H9 (cell line): Measurements from ENCODE around the gene LEKR1. TPM values are rescaled to one million over a fixed set of nuclear protein-coding genes. Genes with fewer than 3 reads are reported as not detected.

Experiments
- DNase-seq: peaks from one replicate; pipeline ENCODE4 v3.0.0-alpha.2; 2017
- H2AFZ ChIP-seq: one replicate; pipeline ENCODE4 v1.6.1; 2013; ENCODE audit warnings: mild to moderate bottlenecking, low read length, control low read depth, moderate library complexity
- H2AK5ac ChIP-seq: 2 replicates; pipeline ENCODE4 v1.6.1; 2013; ENCODE audit warnings: low read length, control low read depth, mixed read lengths; ENCODE audit not compliant: insufficient read length
- H2BK120ac ChIP-seq: one replicate; pipeline ENCODE4 v1.6.1; 2013; ENCODE audit warnings: low read depth, mild to moderate bottlenecking, low read length, control low read depth, inconsistent platforms; ENCODE audit not compliant: poor library complexity, severe bottlenecking
- H2BK12ac ChIP-seq: 2 replicates; pipeline ENCODE4 v1.6.1; 2013; ENCODE audit warnings: low read length, control low read depth, mixed read lengths, low read depth; ENCODE audit not compliant: insufficient read length
- H2BK15ac ChIP-seq: 2 replicates; pipeline ENCODE4 v1.6.1; 2013; ENCODE audit warnings: low read depth, low read length, control low read depth
- H2BK20ac ChIP-seq: one replicate; pipeline ENCODE4 v1.6.1; 2013; ENCODE audit warnings: low read depth, mild to moderate bottlenecking, low read length, control low read depth, inconsistent platforms; ENCODE audit not compliant: poor library complexity, severe bottlenecking
- H2BK5ac ChIP-seq: 2 replicates; pipeline ENCODE4 v1.6.1; 2013; ENCODE audit warnings: low read length, control low read depth, mixed read lengths; ENCODE audit not compliant: insufficient read length
- H3K14ac ChIP-seq: 2 replicates; pipeline ENCODE4 v1.6.1; 2013; ENCODE audit warnings: low read length, control low read depth; ENCODE audit not compliant: insufficient read depth
- H3K18ac ChIP-seq: 2 replicates; pipeline ENCODE4 v1.6.1; 2013; ENCODE audit warnings: low read depth, mild to moderate bottlenecking, mixed read lengths, low read length, control low read depth; ENCODE audit not compliant: insufficient read length
- H3K23ac ChIP-seq: 2 replicates; pipeline ENCODE4 v1.6.1; 2013; ENCODE audit warnings: low read length, control low read depth, mixed read lengths, low read depth; ENCODE audit not compliant: insufficient read length
- H3K23me2 ChIP-seq: 2 replicates; pipeline ENCODE4 v1.6.1; 2013; ENCODE audit warnings: low read depth, mild to moderate bottlenecking, mixed read lengths, low read length, control low read depth; ENCODE audit not compliant: insufficient read length, poor library complexity, severe bottlenecking
- H3K27ac ChIP-seq: 2 replicates; pipeline ENCODE4 v1.5.1; 2013; ENCODE audit warnings: low read length, control low read depth, mixed read lengths, low read depth; ENCODE audit not compliant: insufficient read length
- H3K27me3 ChIP-seq: 2 replicates; pipeline ENCODE4 v1.6.1; 2013; ENCODE audit warnings: low read length, control low read depth, inconsistent platforms; ENCODE audit not compliant: insufficient read depth
- H3K4ac ChIP-seq: 2 replicates; pipeline ENCODE4 v1.6.1; 2013; ENCODE audit warnings: low read depth, mild to moderate bottlenecking, control low read depth, inconsistent platforms, low read length, moderate library complexity
- H3K4me1 ChIP-seq: 2 replicates; pipeline ENCODE4 v1.6.1; 2013; ENCODE audit warnings: low read length, control low read depth, inconsistent platforms; ENCODE audit not compliant: insufficient read depth
- H3K4me2 ChIP-seq: 2 replicates; pipeline ENCODE4 v1.6.1; 2013; ENCODE audit warnings: low read length, control low read depth, mixed read lengths; ENCODE audit not compliant: insufficient read length, insufficient read depth
- H3K56ac ChIP-seq: 2 replicates; pipeline ENCODE4 v1.6.1; 2013; ENCODE audit warnings: low read depth, mild to moderate bottlenecking, mixed read lengths, low read length, control low read depth; ENCODE audit not compliant: insufficient read length
- H3K79me1 ChIP-seq: 2 replicates; pipeline ENCODE4 v1.6.1; 2013; ENCODE audit warnings: low read depth, mild to moderate bottlenecking, moderate library complexity, low read length, control low read depth, inconsistent platforms; ENCODE audit not compliant: insufficient read depth, poor library complexity, severe bottlenecking
- H3K79me2 ChIP-seq: 2 replicates; pipeline ENCODE4 v1.6.1; 2013; ENCODE audit warnings: low read length, control low read depth, inconsistent platforms; ENCODE audit not compliant: insufficient read depth
- H3K9ac ChIP-seq: 2 replicates; pipeline ENCODE4 v1.6.1; 2013; ENCODE audit warnings: low read length, control low read depth, mixed read lengths; ENCODE audit not compliant: insufficient read length; ENCODE audit errors: extremely low read depth
- H3K9me3 ChIP-seq: one replicate; pipeline ENCODE4 v1.6.1; 2013; ENCODE audit warnings: low read depth, low read length, inconsistent platforms; ENCODE audit not compliant: control insufficient read depth
- H3T11ph ChIP-seq: one replicate; pipeline ENCODE4 v1.6.1; 2013; ENCODE audit warnings: mild to moderate bottlenecking, low read length, control low read depth, inconsistent platforms
- H4K20me1 ChIP-seq: one replicate; pipeline ENCODE4 v1.6.1; 2013; ENCODE audit not compliant: control insufficient read depth, insufficient read length, insufficient read depth
- H4K5ac ChIP-seq: 2 replicates; pipeline ENCODE4 v1.6.1; 2013; ENCODE audit warnings: low read depth, mild to moderate bottlenecking, mixed read lengths, low read length, control low read depth; ENCODE audit not compliant: insufficient read length
- H4K8ac ChIP-seq: replicated peaks from 2 replicates; pipeline ENCODE4 v1.6.1; 2013; ENCODE audit warnings: low read length, control low read depth, mixed read lengths, low read depth; ENCODE audit not compliant: insufficient read length
- H4K91ac ChIP-seq: 2 replicates; pipeline ENCODE4 v1.6.1; 2013; ENCODE audit warnings: low read depth, mild to moderate bottlenecking, moderate library complexity, mixed read lengths, low read length, control low read depth; ENCODE audit not compliant: insufficient read length
- H3K27ac Mint-ChIP-seq, 3 experiments: 2 replicates in 2 of 3; 3 replicates in 1 of 3; pipeline ENCODE4 v1.8.0; 2020 to 2021; ENCODE audit warnings: mixed read lengths in 3 of 3, mild to moderate bottlenecking in 1 of 3, moderate library complexity in 1 of 3
- H3K27me3 Mint-ChIP-seq: 2 replicates; pipeline ENCODE4 v1.8.0; 2021; ENCODE audit warnings: low read depth, mild to moderate bottlenecking, moderate library complexity, mixed read lengths
- H3K36me3 Mint-ChIP-seq, 3 experiments: 2 replicates in 2 of 3; 3 replicates in 1 of 3; pipeline ENCODE4 v1.8.0; 2020 to 2021; ENCODE audit warnings: low read depth in 3 of 3, mixed read lengths in 3 of 3; ENCODE audit not compliant: insufficient read depth in 1 of 3
- H3K4me1 Mint-ChIP-seq, 2 experiments: 2 replicates each; pipeline ENCODE4 v1.8.0; 2020; ENCODE audit warnings: mixed read lengths in 2 of 2
- H3K4me3 Mint-ChIP-seq, 2 experiments: 2 replicates in 1 of 2; 3 replicates in 1 of 2; pipeline ENCODE4 v1.8.0; 2020 to 2021; ENCODE audit warnings: mild to moderate bottlenecking in 2 of 2, mixed read lengths in 2 of 2, moderate library complexity in 1 of 2
- H3K9me3 Mint-ChIP-seq, 2 experiments: 2 replicates in 1 of 2; 3 replicates in 1 of 2; pipeline ENCODE4 v1.8.0; 2020; ENCODE audit warnings: mild to moderate bottlenecking in 2 of 2, mixed read lengths in 2 of 2, moderate library complexity in 1 of 2
- WGBS: extraction: QIAGEN DNeasy Blood & Tissue Kit; methylation state at CpG from one replicate; pipeline ENCODE4 v1.1.7; 2013; ENCODE audit warnings: missing lambda C conversion rate, low lambda C conversion rate, mixed read lengths; ENCODE audit not compliant: insufficient read length; ENCODE audit errors: extremely low coverage; 5-methylcytosine and 5-hydroxymethylcytosine counted together
- total RNA-seq: library from RNA; stranded (reverse); gene quantifications from 2 replicates; pipeline ENCODE4 v1.2.1, GENCODE V29; 2021
- TF ChIP-seq, protein P1 (sequence below): fragments of 200-600 bp; sonication (generic); conservative IDR thresholded peaks from 3 replicates; pipeline ENCODE4 v1.8.0; 2021; ENCODE audit warnings: antibody characterized with exemption, mild to moderate bottlenecking

Gene LEKR1
- total RNA-seq, 1 experiment from 2014 or later = not detected

DNA sequence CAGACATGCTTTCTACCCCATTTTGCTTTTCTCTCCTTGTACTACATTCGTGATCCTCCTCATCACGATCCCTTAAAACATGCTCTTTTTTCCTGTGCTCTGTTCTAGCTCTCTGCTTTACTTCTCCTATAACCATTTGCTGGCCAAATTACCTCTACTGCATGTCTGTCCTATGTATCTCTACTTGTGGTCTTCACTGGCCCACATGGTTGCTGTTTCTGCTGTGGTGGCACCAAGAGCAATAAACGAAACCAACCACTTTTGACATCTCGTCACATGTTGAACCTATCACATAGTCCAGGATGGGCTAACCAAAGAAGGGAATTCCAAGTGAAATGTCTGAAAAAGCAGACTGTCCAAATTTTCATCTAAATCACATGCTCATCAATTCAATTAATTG, 115.2 kb downstream of the LEKR1 start:
- WGBS = no CpG with 5 or more reads among the region's 4 CpGs
- H3K56ac ChIP-seq = no peak overlapping the region
- no peaks in the 10 kb centered on the region for H3K4me1 Mint-ChIP-seq
- no peak overlapping the region for H2AFZ ChIP-seq
- H3K4ac ChIP-seq = no peak overlapping the region
- H2BK20ac ChIP-seq = no peak overlapping the region
- no peak overlapping the region for H2BK15ac ChIP-seq
- H3K14ac ChIP-seq = no peak overlapping the region
- H3K9me3 Mint-ChIP-seq = peaks cover 3% of the 10 kb centered on the region in 2 experiments; a peak in 3 of 5 replicates
- H3K27me3 Mint-ChIP-seq = no peaks in the 10 kb centered on the region
- no peak overlapping the region for H2BK120ac ChIP-seq
- H3K9ac ChIP-seq = no peak overlapping the region
- H4K5ac ChIP-seq = no peak overlapping the region
- no peak overlapping the region for H4K8ac ChIP-seq
- no peak overlapping the region for H3K4me2 ChIP-seq
- H3K23ac ChIP-seq = no peak overlapping the region
- H3K18ac ChIP-seq = no peak overlapping the region
- H4K91ac ChIP-seq = no peak overlapping the region
- no peaks in the 10 kb centered on the region for H3K27me3 ChIP-seq
- no peaks in the 10 kb centered on the region for H3K9me3 ChIP-seq
- no peaks in the 10 kb centered on the region for H3K4me1 ChIP-seq
- no peak overlapping the region for H3K27ac ChIP-seq
- no peaks in the 10 kb centered on the region for H3K79me1 ChIP-seq
- H2BK12ac ChIP-seq = no peak overlapping the region
- no peaks in the 10 kb centered on the region for H3K79me2 ChIP-seq
- H4K20me1 ChIP-seq = no peaks in the 10 kb centered on the region
- no peak for DNase-seq
- H3K27ac Mint-ChIP-seq = no peak overlapping the region
- H3K23me2 ChIP-seq = no peaks in the 10 kb centered on the region
- no peak overlapping the region for H2BK5ac ChIP-seq
- H2AK5ac ChIP-seq = no peak overlapping the region
- H3T11ph ChIP-seq = no peak overlapping the region
- TF ChIP-seq, protein P1, sequence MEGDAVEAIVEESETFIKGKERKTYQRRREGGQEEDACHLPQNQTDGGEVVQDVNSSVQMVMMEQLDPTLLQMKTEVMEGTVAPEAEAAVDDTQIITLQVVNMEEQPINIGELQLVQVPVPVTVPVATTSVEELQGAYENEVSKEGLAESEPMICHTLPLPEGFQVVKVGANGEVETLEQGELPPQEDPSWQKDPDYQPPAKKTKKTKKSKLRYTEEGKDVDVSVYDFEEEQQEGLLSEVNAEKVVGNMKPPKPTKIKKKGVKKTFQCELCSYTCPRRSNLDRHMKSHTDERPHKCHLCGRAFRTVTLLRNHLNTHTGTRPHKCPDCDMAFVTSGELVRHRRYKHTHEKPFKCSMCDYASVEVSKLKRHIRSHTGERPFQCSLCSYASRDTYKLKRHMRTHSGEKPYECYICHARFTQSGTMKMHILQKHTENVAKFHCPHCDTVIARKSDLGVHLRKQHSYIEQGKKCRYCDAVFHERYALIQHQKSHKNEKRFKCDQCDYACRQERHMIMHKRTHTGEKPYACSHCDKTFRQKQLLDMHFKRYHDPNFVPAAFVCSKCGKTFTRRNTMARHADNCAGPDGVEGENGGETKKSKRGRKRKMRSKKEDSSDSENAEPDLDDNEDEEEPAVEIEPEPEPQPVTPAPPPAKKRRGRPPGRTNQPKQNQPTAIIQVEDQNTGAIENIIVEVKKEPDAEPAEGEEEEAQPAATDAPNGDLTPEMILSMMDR = no peak
- no peak overlapping the region for H3K4me3 Mint-ChIP-seq
- H3K36me3 Mint-ChIP-seq = peaks cover 0 to 3% (median 0%) of the 10 kb centered on the region in 3 experiments; a peak in 2 of 7 replicates
